NOMO-1 treated with dmso at 0.1 percent for 144 hours (cell line): ENCODE results near the gene SLC22A14.

Source experiments
- DNase-seq: peaks from one replicate; lab custom pipeline; 2025; ENCODE audit not compliant: unreplicated experiment; lab: John Stamatoyannopoulos, UW

SLC22A14 gene

DNA sequence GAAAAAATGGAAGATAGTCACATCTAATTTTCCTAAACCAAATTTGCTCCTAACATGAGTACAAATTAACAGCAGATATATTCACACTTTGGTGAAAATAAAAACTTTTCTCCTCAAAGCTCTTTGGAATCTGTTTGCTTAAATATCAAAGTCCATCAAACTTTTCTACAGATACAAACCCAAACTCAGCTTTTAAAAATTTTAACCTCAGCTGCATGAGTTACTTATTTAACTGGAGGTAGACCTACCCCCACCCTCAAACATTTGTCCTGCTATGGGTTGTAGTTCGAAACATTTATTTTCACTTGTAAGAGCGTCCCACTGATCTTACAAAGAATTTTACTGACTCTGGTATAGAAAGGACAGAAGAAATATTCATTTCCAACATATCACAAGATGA, 55.6 kb downstream of the SLC22A14 start:
- DNase-seq: no peak

- no peak for DNase-seq
Measured at GRCh38 chr3:38343797-38344594, 61.9 kb downstream of the SLC22A14 start.

- DNase-seq: no peak
Measured at GRCh38 chr3:38345879-38346586, 63.9 kb downstream of the SLC22A14 start.

DNA sequence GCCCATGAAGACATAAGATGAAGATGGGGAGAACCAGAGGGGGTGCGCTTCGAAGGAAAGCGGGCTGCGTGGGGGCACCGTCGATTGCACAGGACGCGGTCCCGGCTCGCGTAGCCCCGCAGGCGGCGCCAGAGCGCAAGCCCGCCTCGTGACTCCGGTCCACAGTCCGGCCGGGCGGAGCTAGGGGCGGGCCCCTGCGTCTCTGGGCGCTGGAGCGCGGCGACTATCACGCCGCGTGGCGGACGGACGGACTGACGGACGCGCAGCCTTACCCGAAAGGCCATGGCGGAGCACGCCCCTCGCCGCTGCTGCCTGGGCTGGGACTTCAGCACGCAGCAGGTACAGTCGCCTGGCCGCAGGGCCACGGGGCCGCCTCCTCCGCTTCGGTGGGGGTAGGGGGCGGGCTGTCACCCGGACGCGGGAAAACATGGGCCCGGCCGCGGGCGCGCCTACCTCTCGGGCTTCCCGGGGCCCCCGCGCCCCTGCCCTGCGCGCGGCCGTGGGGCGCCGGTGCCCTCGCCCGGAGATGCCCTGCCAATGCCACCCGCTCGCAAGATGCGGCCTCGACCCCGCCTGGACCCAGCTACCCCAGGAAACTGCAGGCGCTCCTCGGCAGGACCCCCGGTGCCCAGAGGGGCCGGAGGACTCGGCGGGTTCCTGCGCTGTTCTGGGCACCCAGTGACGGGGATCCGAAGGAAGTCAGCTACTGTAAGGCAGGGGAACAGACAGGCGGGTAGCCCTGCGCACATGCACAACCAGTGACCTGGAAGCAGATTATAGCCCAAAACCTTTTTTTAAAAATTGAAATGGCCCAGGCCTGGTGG, 64.7 kb downstream of the SLC22A14 start, which contains the start of gene XYLB:
Gene XYLB (plus strand): TSS at position 199 of the 824 bp plus-strand sequence. CDS start 84 bp downstream, at position 283.
- peak; percentile 76 for DNase-seq

GRCh38 chr3:38347421-38348200, 65.5 kb downstream of the SLC22A14 start:
- no peak for DNase-seq

- no peak for DNase-seq
Measured at GRCh38 chr3:38348903-38349302, 66.8 kb downstream of the SLC22A14 start.

DNA sequence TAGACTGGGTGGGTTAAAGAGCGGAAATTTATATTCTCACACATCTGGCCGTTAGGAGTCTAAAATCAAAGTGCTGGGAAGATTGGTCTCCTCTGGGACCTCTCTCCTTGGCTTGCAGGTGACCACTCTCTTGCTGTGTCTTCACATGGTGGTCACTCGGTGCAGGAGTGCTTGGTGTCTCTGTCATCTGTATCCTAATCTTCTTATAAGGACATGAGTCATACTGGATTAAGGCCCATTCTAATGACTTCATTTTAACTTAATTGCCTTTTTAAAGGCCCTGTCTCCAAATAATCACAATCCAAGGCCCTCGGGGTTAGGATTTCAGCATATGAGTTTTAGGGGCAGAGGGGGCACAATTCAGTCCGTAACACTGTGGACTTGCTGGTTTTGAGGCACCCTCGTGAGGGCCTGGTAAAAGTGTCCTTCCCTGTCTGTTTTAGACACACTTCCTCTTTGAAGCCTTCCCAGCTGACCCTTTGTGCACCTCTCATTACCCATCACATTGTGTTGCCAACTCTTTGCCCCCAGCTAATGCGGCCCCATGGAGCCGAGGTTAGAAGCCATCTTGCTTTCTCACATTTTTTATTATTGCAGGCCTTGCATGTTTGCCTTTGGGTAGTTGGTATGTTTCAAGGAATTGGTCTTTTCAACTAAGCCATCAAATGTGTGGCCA, 67.7 kb downstream of the SLC22A14 start:
- no peak for DNase-seq

DNA sequence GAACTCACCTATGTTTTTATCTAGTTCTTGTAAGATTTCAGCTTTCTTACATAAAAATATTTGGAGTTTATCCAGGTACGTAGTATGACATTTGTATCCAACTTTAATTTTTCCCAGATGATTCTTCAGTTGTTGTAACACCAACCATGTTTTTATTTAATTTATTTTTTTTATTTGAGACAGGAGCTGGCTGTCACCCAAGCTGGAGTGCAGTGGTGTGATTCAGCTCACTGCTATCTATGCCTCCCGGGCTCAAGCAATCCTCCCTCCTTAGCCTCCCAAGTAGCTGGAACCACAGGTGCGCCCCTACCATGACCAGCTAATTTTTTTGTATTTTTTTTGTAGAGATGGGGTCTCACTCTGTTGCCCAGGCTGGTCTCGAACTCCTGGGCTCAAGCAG, 71.1 kb downstream of the SLC22A14 start:
- no peak for DNase-seq

- DNase-seq: no peak
Measured at GRCh38 chr3:38354588-38355330, 72.7 kb downstream of the SLC22A14 start.

- DNase-seq: no peak
Measured at GRCh38 chr3:38359038-38359437, 76.9 kb downstream of the SLC22A14 start.

DNA sequence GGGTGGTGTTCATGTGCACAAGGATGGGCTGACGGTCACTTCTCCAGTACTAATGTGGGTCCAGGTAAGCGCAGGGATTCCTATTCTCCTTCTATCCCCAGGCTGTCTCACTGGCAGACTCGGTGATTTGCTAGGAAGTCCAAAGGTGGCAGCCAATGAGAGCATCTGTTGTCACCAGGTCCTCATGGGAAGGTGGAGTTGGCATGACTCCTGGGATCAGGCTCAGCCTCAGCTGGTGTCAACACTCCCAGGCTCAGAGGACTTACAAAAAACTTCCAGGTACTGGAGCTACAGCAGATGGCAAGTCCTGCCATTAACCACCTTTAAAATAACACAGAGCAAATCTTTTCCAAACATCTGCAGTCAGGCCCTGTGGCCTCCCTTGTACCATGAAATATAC, 78.3 kb downstream of the SLC22A14 start:
- DNase-seq: no peak

DNA sequence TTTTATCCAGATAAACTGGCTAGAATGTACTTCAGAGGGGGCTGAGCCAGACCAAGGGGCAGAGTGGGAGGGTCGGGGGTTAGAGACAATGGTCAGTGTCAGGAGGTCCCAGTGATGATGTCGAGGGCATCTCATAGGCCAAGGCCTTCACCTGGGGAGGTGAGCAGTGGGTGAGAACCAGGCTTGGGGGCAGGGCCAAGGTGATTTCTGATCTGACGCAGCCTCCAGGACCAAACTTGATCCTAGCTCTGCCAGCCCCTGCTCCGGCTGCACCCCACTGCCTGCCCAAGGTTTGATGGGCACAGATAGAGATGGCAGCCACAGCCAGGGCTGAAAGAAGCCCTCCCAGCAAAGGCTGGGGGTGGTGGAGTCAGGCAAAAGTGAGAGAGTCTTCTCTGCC, 79.4 kb downstream of the SLC22A14 start:
- DNase-seq: no peak

GRCh38 chr3:38362825-38363224, 80.7 kb downstream of the SLC22A14 start:
- DNase-seq: no peak

DNA sequence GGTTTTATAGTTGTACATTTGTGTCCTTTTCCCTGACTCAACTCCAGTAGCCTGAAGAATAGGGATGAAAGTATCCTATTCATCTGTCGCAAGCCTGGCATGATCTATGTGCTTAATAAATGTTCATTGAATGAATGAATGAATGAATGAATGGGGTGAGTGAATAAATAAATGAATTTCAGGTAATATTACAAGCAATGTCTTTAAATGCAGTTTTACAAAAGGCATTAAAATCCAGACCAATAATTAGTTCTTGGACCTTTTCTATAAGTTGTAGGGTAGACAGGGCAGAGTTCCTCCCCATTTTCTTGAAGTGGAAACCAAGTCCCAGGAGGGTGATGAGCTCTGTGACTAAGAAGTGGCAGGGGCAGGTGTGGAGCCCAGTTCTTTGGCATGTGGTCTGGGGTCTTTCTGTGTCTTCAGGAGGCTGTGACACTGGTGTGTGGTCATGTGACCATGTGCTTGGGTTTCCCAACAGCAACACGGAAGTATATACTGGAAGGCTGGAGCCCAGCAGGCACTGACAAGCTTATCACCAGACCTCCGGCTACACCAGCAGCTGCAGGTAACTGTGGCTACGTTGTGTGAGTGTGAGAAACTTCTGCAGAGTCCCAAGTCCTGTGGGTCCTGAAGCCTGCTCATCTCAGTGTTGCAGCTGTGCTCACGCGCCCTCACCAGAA, 82.8 kb downstream of the SLC22A14 start:
- no peak for DNase-seq

- DNase-seq: no peak
Measured at GRCh38 chr3:38365469-38366062, 83.5 kb downstream of the SLC22A14 start.

DNA sequence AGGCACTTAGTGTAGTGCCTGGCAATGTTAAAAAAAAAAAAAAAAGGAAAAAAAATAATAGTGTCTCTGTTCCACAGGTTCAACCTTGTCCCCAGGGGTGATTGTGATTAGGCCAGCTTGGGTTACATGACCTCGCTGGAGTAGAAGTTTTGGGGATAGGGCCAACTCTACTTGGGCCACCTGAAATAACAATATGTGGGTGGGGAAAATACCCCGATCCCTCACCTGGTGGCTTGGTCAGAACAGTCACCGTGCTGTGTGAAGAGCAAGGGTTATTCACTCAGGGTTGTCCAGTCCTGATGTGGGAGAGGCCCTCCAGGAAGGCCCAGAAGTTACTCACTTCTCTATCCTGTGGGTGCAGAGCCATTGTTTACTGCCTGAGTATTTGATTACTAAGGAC, 84.0 kb downstream of the SLC22A14 start:
- no peak for DNase-seq

DNA sequence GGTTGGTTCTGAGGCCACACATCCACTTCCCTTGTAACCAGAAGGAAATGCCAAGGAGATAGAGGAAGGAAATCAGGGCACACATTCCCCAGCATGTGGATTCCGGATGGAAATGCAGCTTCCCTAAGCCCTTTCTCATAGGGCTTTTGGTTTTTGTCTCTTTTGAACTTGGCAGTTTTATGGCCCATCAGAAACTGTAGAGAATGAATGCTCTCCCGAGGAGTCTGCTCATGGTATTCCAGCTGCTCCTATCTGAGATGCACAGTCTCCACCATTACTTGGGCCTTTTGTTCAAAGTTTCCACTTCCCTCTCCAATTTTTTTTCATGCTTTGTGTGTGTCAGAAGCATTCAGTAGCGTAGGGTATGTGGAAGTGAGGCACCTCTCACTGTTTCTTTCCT, 85.7 kb downstream of the SLC22A14 start:
- DNase-seq: no peak
